ENCODE results near the gene KDM2B.
A peak's percentile ranks its signal among the peaks of the same experiment; 100 is the strongest.
"Not testable (repeated sequence)": the region's sequence is repeated elsewhere in the genome, so short reads cannot be mapped to it uniquely, and the experiment has no call there.

The KDM2B gene

DNA sequence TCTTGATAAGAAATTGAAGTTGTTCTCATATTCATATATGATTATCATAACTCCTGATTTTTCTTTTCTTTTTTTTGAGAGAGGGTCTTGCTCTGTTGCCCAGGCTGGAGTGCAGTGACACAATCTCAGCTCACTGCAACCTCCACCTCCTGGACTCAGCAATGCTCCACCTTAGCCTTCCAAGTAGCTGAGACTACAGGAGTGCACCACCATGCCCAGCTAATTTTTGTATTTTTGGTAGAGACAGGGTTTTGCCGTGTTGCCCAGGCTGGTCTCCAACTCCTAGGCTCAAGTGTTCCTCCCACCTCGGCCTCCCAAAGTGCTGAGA lies 2.5 kb upstream of the KDM2B start:
- DNase-seq: not testable (repeated sequence)

DNA sequence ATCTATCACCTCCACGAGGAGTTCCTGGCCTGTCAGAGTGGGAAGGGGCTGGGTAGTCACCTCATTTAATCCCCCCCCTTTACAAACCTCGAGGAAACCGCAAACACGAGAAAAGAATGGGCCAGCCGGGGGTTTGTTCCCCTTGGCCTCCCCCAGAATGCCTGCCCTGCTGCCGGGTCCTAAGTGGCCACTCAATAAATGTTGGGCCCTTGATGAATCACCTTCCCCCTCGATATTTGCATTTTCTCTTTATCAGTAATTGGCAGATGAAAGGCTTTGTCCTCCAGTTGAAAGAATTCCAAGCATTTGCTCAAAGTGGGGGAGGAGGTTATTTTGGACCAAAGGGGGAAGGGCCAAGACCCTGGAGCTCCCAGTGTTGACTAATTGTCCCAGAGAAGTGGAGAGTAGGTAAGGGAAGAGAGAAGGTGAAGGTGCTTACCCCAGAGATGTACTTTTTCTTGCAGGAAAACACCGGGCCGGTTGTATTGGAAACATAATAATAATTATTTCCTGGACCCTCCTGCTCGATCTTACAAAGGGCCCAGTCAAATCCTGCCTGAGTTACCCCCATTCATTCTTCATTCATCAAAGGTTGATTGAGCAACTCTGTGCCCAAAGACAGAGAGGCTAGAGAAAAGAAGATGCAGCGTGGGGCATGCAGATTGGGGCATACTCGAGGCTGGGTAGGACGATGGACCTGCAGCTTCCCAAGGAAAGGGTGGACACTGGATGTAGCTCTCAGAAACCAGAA lies 1.9 kb upstream of the KDM2B start:
- DNase-seq: no peak

DNA sequence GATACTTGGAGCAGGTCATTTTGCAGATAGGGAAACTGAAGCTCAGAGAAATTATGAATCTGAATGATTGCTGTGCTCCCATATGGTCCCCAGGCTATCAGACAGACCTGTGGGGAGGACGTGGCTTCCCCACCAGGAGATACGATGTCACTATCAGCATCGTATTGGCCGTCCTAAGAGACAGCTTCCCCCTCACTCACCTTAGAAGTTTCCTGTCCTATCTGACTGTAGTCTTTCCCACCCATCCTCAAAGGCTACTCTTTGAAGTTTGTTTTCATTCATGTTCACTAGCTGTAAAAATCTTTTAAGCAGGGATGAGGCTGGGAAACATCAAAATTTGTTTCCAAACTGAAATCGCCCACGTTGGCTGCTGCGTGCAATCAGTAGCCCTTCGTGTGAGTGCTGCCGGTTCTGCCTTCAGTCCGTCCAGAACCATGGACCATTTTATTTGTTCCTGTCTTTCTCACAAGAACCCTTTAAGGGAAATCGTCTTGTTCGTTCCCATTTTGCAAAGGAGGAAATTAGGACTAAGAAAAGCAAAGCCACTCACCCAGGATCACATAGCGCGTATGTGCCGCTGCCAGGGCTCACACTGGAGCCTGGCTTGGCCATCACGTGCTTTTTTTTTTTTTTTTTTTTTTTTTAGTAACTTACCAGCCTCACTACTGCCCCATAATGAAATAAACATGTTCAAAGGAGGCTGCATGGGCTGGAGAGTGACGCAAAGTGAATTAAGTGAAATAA lies 1.0 kb upstream of the KDM2B start:
- DNase-seq: no peak

DNA sequence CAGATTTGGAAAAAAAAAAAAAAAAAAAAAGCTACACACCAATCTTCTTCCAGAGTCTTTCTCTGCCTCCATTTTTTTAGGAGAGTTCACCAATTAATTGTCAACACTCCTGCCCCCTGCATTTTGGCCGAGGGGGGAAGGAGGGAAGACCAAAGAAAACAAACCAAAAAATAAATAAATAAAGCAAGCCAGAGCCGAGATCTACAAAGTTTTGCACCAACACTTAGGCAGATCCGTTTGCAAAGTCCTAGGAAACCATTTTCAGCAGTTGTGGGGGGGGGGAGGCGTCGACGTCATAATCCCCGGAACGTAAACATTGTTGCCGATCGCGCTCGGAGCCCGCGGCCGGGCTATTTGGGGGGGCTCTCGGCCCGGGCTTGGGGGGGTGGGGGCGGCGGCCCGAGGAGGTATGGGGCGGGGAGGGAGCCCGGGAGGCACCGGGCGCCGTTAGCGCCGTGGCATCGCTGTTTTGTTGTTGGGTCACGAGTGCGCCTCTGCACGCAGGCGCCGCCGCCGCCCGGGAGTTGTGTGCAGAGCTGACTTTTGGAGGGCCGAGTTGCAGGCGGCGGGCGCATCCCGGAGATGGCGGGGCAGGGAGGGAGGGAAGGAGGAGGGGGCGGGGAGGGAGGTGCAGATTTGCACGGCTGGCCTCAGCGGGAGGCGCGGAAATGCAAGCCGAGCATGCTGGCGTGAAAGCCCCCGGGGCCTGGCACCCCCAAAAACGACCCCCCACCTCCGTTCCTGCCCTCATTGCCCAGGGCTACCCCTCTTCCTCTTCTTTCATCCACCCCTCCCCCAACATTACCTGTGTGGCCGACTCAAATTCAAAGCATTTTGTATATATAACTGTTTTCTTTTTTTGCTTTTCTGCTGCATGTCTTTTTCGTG lies 598 bp downstream of the KDM2B start:
- DNase-seq: peak; percentile 78

DNA sequence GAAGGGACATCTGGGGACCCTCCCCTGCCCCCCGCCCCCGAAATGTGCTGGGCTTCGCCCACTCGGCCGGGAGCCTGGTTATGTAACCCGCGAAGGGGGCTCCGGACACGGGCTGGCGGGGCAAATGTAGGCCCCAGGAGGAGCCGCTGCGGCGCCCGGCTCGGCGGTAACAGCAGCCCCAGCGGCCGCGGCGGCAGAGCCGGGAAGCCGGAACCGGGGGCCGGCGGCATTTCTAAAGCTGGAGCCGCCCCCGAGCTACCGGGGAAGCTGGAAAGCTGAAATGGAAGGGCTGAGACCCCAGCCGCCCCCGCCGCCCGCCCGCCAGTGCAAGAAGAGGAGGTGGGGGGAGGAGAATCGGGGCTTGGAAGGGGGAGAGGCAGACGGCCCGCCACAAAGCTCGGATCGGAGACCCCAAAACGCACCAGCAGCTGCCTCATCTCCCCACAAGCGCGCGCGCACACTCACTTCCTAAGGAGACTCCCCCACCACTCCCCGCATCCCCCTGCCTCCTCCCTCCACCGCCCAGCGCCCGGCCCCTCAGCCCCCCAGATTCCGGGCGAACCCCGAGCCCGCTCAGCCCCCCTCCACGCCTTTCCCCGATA lies 1.5 kb downstream of the KDM2B start:
- DNase-seq: no peak

DNA sequence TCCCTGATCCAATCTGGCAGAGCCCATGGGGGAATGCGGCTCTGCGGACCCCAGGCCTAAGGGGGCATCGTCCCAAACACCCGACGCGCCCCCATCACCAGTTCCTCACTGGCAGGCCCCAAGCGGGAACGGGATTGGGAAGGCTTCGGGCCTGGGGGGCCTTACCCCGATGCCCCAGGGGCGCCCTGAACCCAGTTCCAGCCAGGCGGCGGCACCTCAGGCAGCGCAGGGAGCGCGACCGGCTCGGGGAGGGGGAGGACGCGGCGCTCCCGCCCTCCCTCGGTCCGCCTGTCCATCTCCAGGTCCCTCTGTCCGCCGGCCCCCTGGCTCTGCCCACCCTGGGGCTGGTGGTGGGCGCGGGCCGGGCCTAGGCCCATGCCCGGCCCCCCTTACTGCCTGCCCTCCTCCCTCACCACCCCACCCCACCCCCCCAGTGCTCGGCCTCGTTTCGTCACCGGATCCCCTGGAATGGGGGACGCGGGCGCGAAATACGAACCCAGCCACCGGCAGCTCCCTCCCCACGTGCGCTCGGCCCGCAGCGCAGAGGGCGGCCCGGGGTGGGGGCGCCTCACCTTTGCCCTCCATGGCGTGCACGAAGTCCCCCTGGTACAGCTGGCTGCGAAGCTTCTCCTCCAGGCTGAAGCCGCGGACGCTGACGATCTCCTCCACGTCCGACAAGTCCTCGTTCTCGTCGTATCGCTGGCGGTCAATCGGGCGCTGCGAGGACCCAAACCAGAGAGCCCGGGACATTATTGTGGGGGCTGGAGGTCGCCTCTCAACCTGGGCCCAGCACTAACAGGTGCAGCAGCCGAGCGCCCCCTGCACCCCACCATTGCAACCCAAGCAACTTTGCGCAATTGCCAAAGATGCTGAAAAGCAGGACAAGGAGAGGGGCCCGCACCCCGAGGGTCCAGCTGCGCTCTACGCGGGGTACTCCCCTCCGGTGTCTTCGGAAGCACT lies 2.3 kb downstream of the KDM2B start:
- DNase-seq: no peak

DNA sequence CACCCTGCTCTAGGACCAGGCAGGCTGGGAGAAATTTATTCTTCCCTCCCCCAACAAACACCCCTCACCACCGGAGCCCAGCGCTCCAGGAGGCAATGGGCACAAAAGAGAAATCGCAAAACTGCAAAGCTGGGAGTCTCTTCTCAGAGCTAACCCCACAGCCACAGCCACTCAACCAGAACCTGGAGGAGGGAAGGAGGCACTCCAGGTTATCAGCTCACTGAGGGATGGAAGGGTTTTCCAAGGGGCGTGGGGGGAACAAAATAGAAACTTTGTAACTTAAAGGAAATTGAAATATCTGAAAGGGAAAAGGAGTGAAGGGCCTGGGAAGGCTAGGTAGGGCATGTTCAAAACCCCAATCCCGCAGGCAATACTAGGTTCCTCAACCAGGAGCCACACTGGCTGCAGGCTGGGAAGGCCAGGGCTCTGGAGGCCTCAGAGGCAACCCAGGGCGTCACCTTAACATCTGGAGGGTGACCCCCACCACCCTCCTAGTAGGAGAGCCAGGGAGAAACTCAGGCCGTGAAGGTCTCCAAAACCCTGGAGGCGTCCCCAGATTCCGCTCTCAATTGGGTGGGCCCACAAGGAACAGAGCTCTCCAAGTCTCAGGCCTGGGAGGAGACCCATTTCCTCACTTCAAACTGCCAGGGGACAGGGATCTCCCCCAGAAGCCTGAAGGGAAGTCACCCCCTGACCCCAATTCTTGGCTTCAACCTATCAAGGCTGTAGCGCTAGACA lies 3.2 kb downstream of the KDM2B start:
- no peak for DNase-seq

DNA sequence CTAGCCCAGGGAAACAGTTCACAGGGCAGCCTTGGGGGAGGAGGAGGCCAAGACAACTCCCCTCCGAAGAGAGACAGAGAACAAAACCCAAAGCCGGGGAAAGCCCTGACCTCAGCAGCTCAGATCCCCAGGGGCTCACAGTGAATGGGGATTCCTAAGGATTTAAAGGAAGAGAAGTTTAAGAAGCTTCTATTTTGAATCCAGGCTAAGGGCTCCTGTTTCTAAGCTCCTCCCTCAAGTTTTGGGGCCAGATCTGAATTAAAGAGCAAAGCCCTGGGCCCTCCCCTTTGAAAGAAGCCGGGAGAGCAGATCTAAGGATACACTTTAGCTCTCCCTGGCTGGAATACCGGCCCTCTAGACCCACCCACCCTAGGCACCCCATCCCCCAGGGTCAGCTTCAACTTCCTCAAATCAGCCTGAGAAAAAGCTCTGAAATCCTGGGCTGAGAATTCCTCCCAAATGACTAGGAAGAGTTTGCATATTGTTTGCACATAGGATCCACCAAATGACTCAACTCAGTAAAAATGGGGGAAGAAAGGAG lies 3.9 kb downstream of the KDM2B start:
- no peak for DNase-seq

DNA sequence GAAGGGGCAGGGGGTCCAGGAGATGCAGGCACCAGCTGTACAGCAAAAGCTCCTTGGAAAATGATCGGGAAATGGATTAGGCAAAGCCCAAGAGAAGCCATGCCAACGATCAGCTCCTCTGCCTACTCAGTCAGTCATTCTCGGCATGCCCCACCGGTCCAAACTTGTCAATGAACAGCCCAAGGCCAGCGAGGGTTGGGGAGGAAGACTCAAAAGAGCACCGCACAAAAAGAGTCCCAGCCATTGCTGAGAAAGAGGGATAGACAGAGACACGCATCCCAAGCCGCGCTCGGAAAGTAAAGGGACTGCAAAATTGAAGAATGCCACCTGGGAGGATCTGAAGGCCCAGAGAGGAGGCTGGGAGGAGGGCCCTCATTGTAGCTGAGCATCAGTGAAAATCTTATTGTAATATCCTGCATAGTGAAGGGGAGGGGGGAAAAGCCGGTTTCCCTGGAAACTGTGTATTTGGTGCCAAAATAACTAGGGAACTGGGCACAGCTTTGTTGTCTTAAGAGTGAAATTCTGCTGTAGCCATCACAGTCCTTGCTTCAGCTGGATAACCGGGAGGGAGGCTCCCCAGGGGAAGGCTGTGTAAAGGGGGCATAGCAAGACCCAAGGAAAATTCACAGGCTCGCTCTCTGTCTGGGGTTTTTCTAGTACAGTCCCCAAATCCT lies 4.7 kb downstream of the KDM2B start:
- no peak for DNase-seq

DNA sequence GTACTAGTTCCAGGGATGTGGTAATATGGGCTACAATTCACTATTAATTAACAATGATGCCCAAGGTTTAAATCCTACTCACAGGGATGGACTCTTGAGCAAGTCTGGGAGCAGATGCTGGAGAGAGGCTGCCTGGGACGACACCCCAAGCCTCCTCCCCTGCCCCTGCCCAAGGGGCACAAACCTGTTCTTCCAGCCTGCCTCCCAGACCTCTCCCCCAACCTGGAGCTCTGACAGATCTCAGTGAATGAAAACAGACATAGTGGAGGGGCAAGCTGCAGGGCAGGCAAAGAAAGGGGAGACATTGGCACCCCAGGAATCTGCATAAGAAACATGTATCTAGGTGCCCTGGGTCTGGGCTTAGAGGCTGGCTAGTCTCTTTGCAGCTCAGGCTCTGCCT lies 5.8 kb downstream of the KDM2B start:
- no peak for DNase-seq

DNA sequence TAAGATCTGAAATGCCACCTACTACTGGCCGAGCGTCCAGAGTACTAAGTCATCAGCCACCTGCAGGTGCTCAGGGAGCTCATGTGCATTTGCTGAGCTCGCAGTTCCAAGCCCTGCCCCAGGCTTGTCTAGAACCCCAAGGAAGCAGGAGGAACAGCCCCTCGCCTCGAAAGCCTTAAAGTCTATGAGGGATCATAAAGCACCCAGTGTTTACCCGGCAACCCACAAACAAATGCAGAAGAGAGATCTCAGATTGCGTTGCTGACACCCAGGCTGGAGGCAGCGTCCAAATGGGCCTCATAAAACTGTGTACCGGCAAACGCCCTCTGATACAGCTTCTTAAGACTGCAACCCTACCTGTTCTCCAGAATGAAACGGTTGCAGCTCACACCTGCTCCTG lies 6.8 kb downstream of the KDM2B start:
- no peak for DNase-seq

DNA sequence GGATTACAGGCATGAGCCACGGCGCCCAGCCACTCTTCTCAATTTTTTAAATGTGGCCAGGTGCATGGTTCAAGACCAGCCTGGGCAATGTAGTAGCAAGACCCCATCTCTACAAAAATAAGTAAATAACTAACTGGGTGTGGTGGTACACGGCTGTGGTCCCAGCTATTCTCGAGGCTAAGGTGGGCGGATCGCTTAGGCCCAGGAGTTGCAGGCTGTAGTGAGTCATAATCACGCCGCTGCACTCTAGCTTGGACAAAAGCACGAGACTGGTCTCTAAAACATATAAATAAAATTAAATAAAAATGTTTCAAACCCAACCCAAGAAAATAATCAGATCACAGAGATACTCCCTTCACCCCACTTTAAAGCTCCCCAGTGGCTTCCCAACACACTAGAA lies 8.9 kb downstream of the KDM2B start:
- no peak for DNase-seq

DNA sequence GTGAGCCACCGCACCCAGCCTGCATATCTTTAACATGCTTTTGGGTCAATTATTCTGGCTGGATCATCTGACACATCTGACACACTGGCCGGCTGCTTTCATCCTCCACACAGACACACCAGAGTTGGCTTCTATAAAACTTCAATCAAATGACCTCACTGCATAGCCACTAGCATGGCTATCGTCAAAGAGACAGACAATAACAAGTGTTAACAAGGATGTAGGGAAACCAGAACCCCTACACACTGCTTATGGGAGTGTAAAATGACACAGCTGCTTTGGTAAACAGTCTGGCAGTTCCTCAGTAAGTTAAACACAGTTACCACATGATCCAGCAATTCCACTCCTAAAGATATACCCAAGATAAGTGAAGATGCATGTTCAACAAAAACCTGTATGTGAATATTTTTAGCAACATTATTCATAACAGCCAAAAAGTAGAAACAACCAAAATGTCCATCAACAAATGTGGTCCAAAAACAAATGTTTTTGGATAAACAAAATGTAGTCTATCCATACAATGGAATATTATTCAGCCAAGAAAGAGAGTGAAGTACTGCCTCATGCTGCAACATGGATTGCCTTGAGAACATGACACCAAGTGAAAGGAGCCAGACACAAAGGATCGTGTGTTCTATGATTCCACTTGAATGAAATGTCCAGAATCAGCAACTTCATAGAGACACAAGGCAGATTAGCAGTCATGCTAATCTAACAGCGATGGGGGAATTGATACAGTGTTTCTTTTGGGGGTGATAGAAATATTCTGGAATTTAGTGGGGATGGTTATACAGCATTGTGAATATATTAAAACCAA lies 10.1 kb downstream of the KDM2B start:
- DNase-seq: no peak

DNA sequence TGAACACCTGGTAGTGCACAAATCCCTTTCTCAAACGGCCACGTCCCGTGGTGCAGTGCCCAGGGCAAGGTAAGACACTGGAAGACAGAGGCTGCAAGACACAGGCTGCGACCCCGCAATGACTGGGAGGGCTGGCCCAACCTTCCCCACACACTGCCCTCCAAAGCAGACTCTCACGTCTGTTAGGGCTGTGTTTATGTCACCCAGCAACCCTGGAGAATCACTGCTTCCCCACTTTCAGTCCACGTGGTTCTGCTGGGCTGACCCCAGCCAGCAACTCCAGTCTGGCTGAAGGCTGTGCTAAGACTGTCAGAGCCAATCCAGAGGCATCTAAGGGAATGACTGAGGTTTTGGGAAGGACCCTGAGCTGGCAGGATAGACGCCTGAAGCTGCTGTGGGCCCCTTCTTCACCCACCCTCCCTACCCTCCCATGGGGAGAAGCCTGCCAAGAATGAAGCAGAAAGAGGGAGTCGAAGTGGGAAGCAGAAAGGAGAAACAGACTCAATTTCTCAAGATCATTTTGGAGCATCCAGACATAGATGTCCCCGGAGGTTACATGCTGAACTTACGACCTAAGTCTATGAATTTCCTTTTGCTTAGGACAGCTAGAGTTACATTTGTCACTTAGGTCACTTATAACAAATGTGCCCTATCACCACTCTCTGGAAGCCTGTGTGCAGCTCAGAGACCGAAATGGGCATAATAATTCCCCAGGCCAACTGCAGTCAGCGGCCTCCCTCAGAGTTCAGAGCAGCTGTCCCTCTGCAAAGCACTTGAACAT lies 11.7 kb downstream of the KDM2B start:
- DNase-seq: no peak

DNA sequence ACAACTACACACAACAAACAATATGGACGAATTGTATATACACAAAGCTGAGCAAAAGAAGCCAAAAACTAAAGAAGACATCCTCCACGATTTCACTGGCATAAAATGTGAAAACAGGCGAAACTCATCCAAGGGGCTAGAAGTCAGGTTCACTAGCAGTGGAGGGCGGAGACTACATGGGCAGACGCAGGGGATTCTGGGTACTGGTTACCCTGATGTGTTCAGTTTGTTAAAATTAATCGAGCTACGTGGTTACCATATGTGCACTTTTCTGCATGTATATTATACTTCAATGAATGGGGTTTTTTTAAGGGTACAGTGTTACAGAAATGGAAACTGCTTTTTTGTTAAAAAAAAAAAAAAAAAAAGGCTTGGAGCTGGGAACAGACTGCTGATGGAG lies 12.3 kb downstream of the KDM2B start:
- no peak for DNase-seq

DNA sequence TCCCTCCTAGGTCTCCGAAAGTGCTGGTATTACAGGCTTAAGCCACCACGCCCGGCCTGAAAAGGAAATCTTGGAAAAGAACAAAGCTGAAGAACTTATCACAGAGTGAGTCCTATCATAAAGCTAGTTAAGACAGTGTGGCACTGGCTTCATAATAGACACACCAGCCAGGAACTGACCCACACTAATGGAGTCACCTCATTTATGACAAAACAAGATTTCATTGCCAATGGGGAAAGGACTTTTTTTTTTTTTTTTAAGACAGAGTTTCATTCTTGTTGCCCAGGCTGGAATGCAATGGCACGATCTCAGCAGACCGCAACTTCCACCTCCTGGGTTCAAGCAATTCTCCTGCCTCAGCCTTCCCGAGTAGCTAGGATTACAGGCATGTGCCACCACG lies 15.7 kb downstream of the KDM2B start:
- DNase-seq: no peak

DNA sequence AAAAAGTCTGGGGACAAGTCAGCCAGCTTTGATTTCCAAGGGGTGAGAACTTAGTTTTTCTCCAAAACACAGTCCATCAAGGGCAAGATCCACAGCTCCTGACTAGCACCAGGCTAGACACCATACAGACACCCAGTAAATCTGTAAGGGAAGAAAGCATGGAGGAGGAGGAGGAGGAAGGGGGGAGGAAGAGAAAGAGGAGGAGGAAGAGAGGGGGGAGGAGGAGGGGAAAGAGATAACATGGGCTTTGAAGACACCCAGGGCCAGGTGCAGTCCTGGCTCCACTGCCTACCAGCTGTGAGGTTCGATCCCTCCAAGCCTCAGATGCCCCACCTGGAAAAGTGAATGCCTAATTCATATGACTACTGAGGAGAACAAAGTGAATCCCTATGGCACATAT lies 18.3 kb downstream of the KDM2B start:
- DNase-seq: no peak

DNA sequence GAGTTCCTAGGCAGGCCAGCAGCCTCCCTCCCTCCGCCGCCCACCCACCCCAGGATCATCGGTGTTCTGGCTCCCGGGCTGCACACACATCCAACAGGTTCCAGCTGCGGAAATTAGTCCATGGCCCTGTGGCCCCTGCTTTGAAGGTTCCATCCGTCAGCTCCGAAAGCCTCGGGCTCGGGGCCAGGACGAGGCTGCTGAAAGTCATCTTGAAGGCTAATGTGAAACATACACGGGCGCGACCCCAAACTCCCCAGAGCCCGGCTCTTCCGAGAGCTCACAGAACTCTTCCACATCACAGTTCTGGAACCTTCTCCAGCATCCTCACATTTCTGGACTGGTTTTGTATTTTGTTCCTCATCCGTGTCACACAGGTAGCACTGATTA lies 19.8 kb downstream of the KDM2B start:
- DNase-seq: no peak
